Panc1 (cell line): ENCODE data around the gene GALP. TPM values are rescaled to one million over a fixed set of nuclear protein-coding genes. Genes with fewer than 3 reads are reported as not detected.

ENCODE experiments used
- ATAC-seq: fragments of 200-7000 bp; cut with Tn5 transposase; 2 replicates; pipeline ENCODE4 v1.9.1; 2020; ENCODE audit warnings: mild to moderate bottlenecking, moderate library complexity
- BruUV-seq: library from RNA; stranded (reverse); fragments of 400-500 nt; replicated peaks from 2 replicates; lab custom pipeline; 2021; lab: Mats Ljungman, UMichigan
- CTCF ChIA-PET: fragments of 300-600 bp; sonication (Branson Sonifier 250); formaldehyde crosslinking; loops from one replicate; lab custom pipeline; 2022; ENCODE audit warnings: antibody characterized with exemption; lab: Charles Lee
- POLR2A ChIA-PET: fragments of 300-600 bp; sonication (Branson Sonifier 250); formaldehyde crosslinking; loops from one replicate; lab custom pipeline; 2022; ENCODE audit warnings: antibody characterized with exemption; lab: Charles Lee
- DNase-seq: peaks from one replicate; pipeline ENCODE4 v3.0.0-alpha.2; 2010; ENCODE audit warnings: low read depth, low spot score
- H3K27ac ChIP-seq: 2 replicates; pipeline ENCODE4 v1.5.1; 2011; ENCODE audit warnings: mild to moderate bottlenecking, low read length, inconsistent platforms
- H3K27me3 ChIP-seq: fragments of 200-500 bp; sonication (Bioruptor generic); 2 replicates; pipeline ENCODE4 v1.6.0; 2014; ENCODE audit warnings: low read length, inconsistent platforms; ENCODE audit not compliant: control insufficient read depth, insufficient read depth
- H3K36me3 ChIP-seq: fragments of 200-500 bp; sonication (Bioruptor generic); 2 replicates; pipeline ENCODE4 v1.5.1; 2014; ENCODE audit warnings: inconsistent platforms, mild to moderate bottlenecking, low read length, moderate library complexity; ENCODE audit not compliant: control insufficient read depth, insufficient read depth
- H3K4me1 ChIP-seq: 2 replicates; pipeline ENCODE4 v1.5.1; 2011; ENCODE audit warnings: inconsistent platforms, mild to moderate bottlenecking, low read length, moderate library complexity; ENCODE audit not compliant: control insufficient read depth, insufficient read depth
- H3K4me3 ChIP-seq, 2 experiments: 2 replicates each; pipeline ENCODE4 v1.5.1; 2011 to 2012; ENCODE audit warnings: low read depth in 2 of 2, low read length in 2 of 2, mild to moderate bottlenecking in 2 of 2, inconsistent platforms in 1 of 2, moderate library complexity in 1 of 2
- H3K9me3 ChIP-seq: fragments of 200-500 bp; sonication (Bioruptor generic); 2 replicates; pipeline ENCODE4 v1.5.1; 2014; ENCODE audit warnings: low read depth, mild to moderate bottlenecking, inconsistent platforms, low read length, moderate library complexity; ENCODE audit not compliant: control insufficient read depth, insufficient read depth
- POLR2AphosphoS5 ChIP-seq: IDR thresholded peaks from 2 replicates; pipeline ENCODE4 v1.6.1; 2012; ENCODE audit warnings: mild to moderate bottlenecking, low read depth, low read length, moderate library complexity
- SIN3A ChIP-seq: IDR thresholded peaks from 2 replicates; pipeline ENCODE4 v1.6.1; 2012; ENCODE audit warnings: low read depth, mild to moderate bottlenecking, low read length, moderate library complexity, borderline replicate concordance; ENCODE audit not compliant: insufficient read depth
- TCF7L2 ChIP-seq: IDR thresholded peaks from 2 replicates; pipeline ENCODE4 v1.6.1; 2011; ENCODE audit warnings: mild to moderate bottlenecking, low read depth, low read length, inconsistent platforms
- in situ Hi-C: cut with HindIII; loops from 2 replicates; pipeline ENCODE4 v1.10.0; 2016; ENCODE audit warnings: low sequenced_read_pairs, low pct_unique_long_range_greater_than_20kb
- intact Hi-C: fragments of 100-400 bp; cut with micrococcal nuclease; formaldehyde crosslinking; loops from one replicate; pipeline ENCODE4 v1.10.0; 2022; ENCODE audit not compliant: unreplicated experiment
- total RNA-seq: library from RNA; stranded (reverse); gene quantifications from one replicate; pipeline ENCODE4 v1.2.1, GENCODE V29; 2021; ENCODE audit not compliant: unreplicated experiment
- TF ChIP-seq, protein P1 (sequence below), 2 experiments: IDR thresholded peaks; 2 replicates each; pipeline ENCODE4 v1.6.1; 2011 to 2012; ENCODE audit warnings: low read depth in 2 of 2, control low read depth in 1 of 2, low read length in 1 of 2, mild to moderate bottlenecking in 1 of 2, moderate library complexity in 1 of 2; ENCODE audit not compliant: insufficient read depth in 1 of 2
- TF ChIP-seq, protein P2 (sequence below): fragments of 450-650 bp; IDR thresholded peaks from 2 replicates; pipeline ENCODE4 v1.5.1; 2017; ENCODE audit warnings: mild to moderate bottlenecking

Gene GALP
- total RNA-seq, 1 experiment from 2014 or later, result not detected

DNA sequence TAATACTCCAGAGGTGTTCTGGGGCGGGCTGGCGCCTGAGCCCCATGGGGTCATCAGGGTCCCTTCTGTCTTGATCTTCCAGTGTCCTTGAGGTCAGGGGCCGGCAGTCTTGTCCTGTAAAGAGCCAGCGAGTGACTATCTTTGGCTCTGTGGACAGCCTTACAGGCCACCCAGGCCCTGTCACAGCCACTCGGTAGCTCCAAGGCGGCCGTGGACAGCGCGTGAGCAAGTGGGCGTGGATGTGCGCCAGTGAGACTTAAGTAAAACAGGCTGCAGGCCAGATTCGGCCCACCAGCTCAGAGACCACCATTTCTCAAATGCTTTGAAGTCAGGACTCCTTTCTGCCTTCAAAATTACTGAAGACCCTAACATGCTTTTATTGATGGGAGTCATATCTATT lies 31.0 kb upstream of the GALP start:
- Histone ChIP-seq H3K4me3 (no peak overlapping the region), H3K4me1 (peaks cover 21% of the 10 kb centered on the region), H3K36me3 (no peaks in the 10 kb centered on the region; the same call in 1 of the 2 replicates), H3K9me3 (no peaks in the 10 kb centered on the region), H3K27ac (no peak overlapping the region), H3K27me3 (no peaks in the 10 kb centered on the region)
- intact Hi-C loops, result no loop called here
- TF ChIP-seq SIN3A (no peak), TCF7L2 (no peak), POLR2AphosphoS5 (no peak)
- TF ChIP-seq, protein P1, sequence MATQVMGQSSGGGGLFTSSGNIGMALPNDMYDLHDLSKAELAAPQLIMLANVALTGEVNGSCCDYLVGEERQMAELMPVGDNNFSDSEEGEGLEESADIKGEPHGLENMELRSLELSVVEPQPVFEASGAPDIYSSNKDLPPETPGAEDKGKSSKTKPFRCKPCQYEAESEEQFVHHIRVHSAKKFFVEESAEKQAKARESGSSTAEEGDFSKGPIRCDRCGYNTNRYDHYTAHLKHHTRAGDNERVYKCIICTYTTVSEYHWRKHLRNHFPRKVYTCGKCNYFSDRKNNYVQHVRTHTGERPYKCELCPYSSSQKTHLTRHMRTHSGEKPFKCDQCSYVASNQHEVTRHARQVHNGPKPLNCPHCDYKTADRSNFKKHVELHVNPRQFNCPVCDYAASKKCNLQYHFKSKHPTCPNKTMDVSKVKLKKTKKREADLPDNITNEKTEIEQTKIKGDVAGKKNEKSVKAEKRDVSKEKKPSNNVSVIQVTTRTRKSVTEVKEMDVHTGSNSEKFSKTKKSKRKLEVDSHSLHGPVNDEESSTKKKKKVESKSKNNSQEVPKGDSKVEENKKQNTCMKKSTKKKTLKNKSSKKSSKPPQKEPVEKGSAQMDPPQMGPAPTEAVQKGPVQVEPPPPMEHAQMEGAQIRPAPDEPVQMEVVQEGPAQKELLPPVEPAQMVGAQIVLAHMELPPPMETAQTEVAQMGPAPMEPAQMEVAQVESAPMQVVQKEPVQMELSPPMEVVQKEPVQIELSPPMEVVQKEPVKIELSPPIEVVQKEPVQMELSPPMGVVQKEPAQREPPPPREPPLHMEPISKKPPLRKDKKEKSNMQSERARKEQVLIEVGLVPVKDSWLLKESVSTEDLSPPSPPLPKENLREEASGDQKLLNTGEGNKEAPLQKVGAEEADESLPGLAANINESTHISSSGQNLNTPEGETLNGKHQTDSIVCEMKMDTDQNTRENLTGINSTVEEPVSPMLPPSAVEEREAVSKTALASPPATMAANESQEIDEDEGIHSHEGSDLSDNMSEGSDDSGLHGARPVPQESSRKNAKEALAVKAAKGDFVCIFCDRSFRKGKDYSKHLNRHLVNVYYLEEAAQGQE (IDR thresholded peaks at IDR 0.05; ENCODE audit: insufficient read depth in 1 of 2, low read depth in 2 of 2, low read length in 1 of 2), result no peak
- TF ChIP-seq, protein P2, sequence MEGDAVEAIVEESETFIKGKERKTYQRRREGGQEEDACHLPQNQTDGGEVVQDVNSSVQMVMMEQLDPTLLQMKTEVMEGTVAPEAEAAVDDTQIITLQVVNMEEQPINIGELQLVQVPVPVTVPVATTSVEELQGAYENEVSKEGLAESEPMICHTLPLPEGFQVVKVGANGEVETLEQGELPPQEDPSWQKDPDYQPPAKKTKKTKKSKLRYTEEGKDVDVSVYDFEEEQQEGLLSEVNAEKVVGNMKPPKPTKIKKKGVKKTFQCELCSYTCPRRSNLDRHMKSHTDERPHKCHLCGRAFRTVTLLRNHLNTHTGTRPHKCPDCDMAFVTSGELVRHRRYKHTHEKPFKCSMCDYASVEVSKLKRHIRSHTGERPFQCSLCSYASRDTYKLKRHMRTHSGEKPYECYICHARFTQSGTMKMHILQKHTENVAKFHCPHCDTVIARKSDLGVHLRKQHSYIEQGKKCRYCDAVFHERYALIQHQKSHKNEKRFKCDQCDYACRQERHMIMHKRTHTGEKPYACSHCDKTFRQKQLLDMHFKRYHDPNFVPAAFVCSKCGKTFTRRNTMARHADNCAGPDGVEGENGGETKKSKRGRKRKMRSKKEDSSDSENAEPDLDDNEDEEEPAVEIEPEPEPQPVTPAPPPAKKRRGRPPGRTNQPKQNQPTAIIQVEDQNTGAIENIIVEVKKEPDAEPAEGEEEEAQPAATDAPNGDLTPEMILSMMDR, result no peak
- DNase-seq (no peak), ATAC-seq (no peak)
- no TSS peak for BruUV-seq
- POLR2A ChIA-PET, result no interaction called here
- CTCF ChIA-PET, result interaction anchor here (0.5 kb wide), 1 partner anchor 1500 kb away, joined by 3 read pairs; no protein-coding TSS in a partner anchor
- in situ Hi-C loops, result no loop called here

DNA sequence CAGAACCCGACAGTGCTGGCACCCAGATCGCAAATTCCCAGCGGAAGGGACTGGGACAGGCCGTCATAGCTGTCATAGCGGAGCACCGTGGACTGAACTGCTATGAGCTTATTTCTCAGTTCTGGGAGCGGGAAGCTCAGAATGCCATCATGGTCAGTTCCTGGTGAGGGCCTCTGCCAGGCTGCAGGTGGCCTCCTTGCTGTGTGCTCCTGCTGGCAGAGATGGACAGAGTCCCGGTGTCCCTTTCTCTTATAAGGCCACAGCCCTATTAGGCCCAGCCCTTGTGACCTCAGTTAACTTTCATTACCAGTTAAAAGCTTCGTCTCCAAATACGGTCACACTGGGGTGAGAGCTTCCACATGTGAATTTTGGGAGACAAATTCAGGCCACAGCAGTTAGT lies 30.1 kb upstream of the GALP start:
- ChIA-PET POLR2A (interaction anchor here (0.9 kb wide), 1 partner anchor 28 kb away, joined by 5 read pairs; no protein-coding TSS in a partner anchor), CTCF (interaction anchor here (0.5 kb wide), 1 partner anchor 107 kb away, joined by 3 read pairs; no protein-coding TSS in a partner anchor)
- ATAC-seq, result no peak
- Histone ChIP-seq H3K27ac (no peak overlapping the region), H3K36me3 (peaks cover 3% of the 10 kb centered on the region), H3K4me3 (no peak overlapping the region), H3K27me3 (no peaks in the 10 kb centered on the region), H3K9me3 (no peaks in the 10 kb centered on the region), H3K4me1 (peaks cover 17% of the 10 kb centered on the region)
- TF ChIP-seq, protein P2, result no peak
- TF ChIP-seq POLR2AphosphoS5 (no peak), SIN3A (no peak), TCF7L2 (no peak)
- TF ChIP-seq, protein P1 (IDR thresholded peaks at IDR 0.05; ENCODE audit: insufficient read depth in 1 of 2, low read depth in 2 of 2, low read length in 1 of 2), result no peak
- DNase-seq, result no peak
- BruUV-seq, result no TSS peak
- in situ Hi-C loops (no loop called here), intact Hi-C loops (no loop called here)
